HG02678 (cell line): Measurements from ENCODE around the gene TMEM184B.

Experiments used
- ATAC-seq: cut with Tn5 transposase; IDR thresholded peaks from one replicate; pipeline ENCODE4 v1.9.1; 2021; ENCODE audit warnings: mild to moderate bottlenecking, moderate library complexity; ENCODE audit not compliant: unreplicated experiment

TMEM184B gene

DNA sequence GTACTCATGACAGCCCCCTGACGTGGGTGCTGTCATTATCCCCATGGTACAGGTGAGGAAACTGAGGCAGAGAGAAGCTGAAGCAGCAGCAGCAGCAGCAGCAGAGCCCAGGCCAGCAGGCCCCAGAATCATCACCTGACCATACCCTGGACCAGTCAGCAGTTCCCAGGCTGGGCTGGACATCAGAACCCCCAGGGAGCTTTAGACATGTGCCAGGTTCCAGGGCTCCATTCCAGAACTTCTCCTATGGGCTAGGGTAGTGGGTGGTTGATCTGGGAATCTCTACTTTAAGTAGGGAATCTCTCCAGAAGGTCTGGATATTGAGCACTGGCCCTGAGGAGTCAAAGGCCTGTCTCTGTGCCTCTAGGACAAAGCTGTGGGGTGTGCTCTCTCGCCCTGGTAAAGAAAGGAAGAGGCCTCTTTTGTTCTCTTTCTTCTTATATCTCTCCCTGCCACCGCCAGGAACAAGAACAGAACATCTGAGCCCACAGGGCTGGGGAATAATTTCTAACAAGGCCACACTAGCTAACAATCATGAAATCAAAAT, 44.4 kb downstream of the TMEM184B start:
- no peak for ATAC-seq

DNA sequence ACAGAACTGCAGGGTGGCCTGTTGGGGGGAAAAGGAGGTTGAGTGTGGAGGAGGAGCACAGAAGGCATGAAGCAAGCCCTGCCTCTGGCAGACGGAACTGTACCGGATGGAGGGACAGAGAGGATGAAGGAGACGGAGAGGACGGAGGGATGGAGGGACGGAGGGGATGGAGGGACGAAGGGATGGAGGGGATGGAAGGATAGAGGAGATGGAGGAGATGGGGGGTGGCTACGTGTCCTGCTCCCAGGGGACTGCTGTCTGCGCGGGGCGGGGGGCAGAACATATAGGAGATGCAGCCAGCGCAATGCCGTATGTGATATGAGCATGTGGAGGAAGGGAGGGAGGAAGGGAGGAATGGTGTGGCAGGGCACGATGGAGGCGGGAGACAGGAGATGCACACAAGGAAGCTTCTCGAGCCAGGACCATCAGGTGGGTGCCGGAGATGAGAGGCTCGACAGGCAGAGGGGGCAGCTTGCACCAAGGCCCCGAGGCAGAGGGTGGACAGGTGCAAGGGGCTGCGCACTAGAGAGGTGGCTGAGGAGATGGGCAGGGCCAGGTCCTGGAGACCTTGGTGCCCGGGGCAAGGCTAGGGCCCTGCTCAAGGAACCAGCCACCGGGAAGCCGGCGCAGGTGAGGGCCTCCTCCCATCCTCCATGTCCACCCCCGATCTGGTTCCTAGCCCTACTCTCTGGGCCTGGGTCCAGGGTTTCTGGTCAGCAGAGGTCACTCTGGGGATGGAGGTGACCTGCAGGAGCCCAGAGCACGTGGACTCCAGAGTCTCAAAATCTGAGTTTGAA, 45.8 kb downstream of the TMEM184B start:
- ATAC-seq: no peak

DNA sequence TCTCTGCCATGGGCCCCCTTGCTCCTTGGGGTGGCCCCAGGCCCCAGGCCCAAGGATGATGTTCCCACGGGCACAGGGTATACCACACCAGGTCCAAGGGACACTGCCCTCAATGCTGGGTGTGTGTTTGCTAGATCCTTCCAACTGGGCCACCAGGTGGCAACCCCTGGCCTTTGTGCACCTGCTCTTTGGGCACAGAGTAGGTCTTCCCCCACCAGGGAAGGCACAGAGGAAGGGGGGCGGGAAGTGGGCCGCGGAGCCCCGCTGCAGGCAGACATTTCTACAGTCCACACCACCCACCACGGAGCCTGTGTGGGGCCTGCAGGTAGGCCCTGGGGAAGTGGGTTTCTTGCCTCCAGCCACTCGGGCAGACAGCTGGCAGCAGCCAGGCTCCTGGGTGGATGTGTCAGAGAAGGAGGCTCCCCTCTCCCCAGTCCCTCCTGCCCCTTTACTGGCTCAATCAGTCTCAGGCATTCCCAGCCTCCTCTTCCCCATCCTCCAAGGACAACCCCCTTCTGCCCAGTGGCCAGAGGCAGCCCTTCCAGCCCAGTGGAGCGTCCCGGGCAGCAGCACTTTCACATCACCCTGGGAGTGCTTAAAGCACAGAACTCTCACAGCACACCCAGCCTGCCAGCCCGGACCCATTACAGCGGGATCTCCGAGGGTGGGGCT, 49.4 kb downstream of the TMEM184B start:
- no peak for ATAC-seq

GRCh38 chr22:38222797-38223119, 50.1 kb downstream of the TMEM184B start:
- no peak for ATAC-seq

GRCh38 chr22:38221908-38222796, 50.7 kb downstream of the TMEM184B start:
- no peak for ATAC-seq

DNA sequence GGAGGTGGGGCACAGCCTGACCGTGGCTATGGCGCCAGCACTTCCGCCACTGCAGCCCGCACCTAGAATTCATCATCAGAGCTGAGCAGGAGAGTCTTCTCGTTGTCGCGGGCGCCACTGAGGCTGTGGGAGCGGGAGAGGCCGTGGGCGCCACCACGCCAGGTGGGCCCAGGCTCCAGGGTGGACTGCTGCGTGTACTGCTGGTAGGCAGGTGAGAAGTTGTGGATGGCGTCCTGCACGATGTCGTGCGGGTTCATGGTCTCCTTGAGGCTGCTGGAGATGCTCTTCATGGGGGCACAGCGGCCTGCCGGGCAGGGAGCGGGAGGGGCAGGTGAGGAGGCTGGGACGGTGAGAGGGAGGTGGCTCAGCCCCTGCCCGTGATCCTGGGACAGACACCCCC, 51.4 kb downstream of the TMEM184B start:
- no peak for ATAC-seq

DNA sequence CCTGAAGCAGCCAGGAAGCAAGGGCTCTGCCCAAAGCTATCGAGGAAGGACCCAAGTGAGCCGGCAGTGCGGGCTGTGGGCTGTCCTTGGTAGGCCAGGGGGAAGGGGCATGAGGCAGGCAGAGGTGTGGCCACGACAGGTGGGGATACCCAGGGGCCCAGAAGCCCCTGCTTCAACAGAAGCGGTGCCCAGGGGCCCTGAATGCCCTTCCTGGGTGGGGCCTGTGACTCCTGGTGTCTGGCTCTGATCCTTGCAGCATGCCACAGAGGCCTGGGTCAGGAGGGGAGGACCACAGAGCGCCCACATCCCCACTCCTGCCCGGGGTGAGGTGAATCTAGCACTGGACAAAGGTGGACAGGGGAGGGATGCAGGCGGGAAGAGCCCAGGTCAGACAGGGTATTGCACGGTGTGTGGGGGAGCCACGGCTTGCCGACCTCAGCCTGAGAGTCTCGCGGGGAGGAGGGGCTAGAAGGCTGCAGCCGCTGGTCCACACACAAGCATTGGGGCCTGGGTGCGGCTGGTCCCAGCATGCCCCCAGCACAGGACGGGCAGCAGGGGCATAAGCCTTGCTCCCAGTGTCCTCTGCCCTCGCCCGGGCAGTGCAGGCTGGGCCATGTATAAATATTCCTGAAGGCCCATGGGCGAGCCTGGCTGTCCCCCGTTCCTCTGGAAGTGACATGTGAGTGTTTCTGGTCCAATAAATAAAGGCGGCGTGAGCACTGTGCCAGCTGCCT, 52.0 kb downstream of the TMEM184B start:
- no peak for ATAC-seq

GRCh38 chr22:38220163-38220562, 52.6 kb downstream of the TMEM184B start:
- no peak for ATAC-seq

DNA sequence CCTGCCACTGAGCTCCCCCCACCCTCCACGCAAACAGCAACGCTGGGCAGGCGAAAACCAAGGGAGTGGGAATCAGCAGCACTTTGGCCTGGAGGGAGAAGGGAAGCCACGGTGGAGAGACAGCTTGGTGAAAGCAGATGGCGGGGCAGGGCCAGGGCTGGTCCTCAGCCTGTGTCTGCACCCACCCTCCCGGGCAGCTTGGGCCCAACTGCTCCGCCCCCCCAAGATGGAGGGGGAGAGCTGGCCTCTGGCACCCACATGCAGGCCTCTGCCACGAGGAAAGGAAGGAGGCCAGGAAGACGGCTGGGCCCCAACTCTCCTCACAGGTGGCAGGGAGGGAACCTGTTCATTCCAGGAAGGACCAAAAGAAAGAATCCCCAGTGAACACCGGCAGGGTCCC, 53.2 kb downstream of the TMEM184B start:
- no peak for ATAC-seq

- ATAC-seq: no peak
Measured at GRCh38 chr22:38218661-38219622, 53.9 kb downstream of the TMEM184B start.

DNA sequence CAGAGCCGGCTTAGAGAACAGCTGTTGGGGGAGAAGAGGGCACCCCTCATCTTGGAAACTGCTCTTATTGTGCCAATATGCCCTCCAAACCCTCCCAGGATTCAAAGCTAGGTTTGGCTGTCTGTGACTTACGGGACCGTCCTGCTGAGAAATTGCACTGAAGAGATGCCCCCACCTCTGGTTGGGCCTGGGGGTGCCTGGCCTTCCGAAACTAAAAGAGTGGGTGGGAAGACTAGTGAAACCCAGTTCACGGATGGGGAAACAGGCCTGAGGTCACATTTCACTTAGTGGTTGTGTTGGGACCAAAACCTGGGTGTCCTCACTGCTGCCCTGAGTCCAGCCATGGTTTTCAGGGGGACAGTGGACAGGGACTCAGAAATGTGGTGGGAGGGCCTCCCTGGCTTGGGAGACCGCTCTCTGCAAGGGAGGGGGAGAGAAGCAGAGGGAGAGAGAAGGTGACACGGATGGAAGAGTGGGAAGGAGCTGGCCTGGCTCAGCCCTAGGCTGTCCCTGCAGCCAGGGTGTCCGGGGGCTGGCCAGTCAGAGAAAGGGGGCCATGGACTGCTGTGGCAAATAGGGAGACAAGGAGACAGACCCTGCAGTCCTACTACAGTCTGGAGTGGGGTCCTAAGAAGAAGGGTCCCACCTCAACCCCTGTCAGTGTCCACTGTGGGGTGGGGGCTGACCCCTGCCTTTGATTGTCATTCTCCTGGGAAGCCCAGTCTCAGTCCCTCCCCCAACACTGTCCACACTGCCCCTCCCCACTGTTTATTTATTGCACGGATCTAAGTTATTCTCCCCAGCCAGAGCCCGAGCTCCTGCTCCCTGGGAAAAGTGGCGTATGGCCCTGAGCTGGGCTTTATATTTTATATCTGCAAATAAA, 57.4 kb downstream of the TMEM184B start:
- no peak for ATAC-seq

DNA sequence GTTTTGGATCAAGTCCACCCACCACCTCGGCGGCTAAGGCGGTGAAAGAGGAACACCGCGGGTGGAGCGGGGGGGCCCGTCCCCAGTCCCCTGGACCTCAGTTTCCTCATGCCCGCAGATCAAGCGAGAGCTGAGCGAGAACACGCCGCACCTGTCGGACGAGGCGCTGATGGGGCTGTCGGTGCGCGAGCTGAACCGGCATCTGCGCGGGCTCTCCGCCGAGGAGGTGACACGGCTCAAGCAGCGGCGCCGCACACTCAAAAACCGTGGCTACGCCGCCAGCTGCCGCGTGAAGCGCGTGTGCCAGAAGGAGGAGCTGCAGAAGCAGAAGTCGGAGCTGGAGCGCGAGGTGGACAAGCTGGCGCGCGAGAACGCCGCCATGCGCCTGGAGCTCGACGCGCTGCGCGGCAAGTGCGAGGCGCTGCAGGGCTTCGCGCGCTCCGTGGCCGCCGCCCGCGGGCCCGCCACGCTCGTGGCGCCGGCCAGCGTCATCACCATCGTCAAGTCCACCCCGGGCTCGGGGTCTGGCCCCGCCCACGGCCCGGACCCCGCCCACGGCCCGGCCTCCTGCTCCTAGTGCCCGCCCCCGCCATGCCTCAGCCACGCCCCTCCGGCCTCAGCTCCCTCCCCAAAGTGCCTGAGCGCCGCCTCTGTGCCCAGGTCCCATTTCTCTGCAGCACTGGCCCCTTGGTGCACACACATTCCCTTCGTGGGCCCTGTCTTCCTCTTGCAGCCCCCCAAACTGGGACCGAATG, 58.3 kb downstream of the TMEM184B start:
- ATAC-seq: peak; percentile 37

DNA sequence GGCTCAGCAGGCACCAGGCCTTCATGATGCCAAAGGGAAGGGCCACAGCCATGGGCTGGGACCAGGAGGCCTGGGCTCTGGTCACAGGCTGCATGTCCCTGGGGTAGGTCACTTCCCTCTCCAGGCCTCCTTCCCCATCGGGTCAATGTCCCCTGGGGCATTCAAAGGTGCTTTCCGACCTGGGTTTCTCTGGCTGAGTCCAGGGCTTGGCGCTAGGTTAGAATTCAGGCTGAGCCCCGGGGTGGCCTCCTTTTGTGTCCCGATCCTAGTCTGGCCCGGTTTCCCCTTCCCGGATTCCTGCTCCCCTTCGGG, 58.9 kb downstream of the TMEM184B start:
- ATAC-seq: peak; percentile 17

GRCh38 chr22:38213319-38213989, 59.4 kb downstream of the TMEM184B start:
- no peak for ATAC-seq

DNA sequence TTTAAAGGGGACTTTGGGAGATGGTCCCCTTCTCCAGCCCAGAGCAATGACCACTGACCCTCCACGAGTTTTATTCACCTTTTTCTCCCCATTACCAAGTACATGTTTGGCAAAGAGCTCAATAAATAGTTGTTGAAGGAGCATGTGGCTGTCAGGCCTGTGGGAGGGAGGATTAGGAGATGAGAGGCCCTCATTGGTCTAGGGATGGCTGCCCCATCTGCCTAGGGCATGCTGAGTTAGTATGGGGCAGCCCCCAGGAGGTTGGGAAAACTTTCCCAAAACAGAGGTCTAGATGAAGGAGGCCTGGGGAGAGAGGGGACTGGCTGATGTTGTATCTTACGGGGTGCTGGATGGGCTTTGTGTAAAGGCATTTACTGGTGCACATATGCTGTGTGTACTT, 60.4 kb downstream of the TMEM184B start:
- no peak for ATAC-seq

- ATAC-seq: no peak
Measured at GRCh38 chr22:38211556-38211955, 61.3 kb downstream of the TMEM184B start.

DNA sequence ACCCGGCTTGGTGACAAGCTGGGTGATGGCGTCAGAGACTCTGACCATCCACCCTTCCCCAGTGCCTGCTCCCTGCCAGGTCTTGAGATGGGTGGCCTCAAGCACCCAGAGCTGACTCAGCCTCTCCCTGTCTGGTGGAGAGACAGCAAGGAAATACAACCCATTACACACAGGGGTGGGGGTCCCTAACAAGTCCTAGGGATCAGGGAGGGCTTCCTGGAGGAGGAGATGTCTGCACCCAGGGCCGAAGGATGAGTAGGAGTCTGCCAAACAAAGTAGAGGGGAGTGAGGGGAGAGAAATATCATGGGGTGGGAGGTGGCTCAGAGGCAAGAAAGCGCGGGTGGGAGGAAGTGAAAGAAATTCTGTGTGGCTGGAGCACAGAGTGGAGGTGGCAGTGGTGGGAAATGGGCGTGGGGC, 64.2 kb downstream of the TMEM184B start:
- ATAC-seq: no peak
